CD14-positive monocyte (primary cell): Measurements from ENCODE around the gene TRAPPC3. TPM values are rescaled to one million over a fixed set of nuclear protein-coding genes. Genes with fewer than 3 reads are reported as not detected.
A peak's percentile ranks its signal among the peaks of the same experiment; 100 is the strongest.

Experiments
- DNase-seq, 3 donors: peaks; one replicate each; pipeline ENCODE4 v3.0.0-alpha.2; 2011 to 2022
- H2AFZ ChIP-seq: 2 replicates; pipeline ENCODE4 v1.6.0; 2012; ENCODE audit warnings: mild to moderate bottlenecking, low read depth, low read length, inconsistent platforms; ENCODE audit not compliant: insufficient read depth, poor library complexity, severe bottlenecking
- H3K27ac ChIP-seq, 2 donors: 1 replicate in 1 of 2; 2 replicates in 1 of 2; pipeline ENCODE4 v1.5.1; 2012 to 2013; ENCODE audit warnings: low read length in 2 of 2, control low read depth in 1 of 2, inconsistent platforms in 1 of 2, low read depth in 1 of 2, mild to moderate bottlenecking in 1 of 2
- H3K27me3 ChIP-seq, 2 donors: one replicate each; pipeline versions ENCODE4 v1.6.0 to v1.6.1; 2011 to 2013; ENCODE audit warnings: low read length in 2 of 2; ENCODE audit not compliant: control insufficient read depth in 2 of 2, insufficient read depth in 2 of 2
- H3K36me3 ChIP-seq, 2 donors: replicated peaks in 1 of 2; 1 replicate in 1 of 2; 2 replicates in 1 of 2; pipeline versions ENCODE4 v1.5.1 to v1.6.1; 2012 to 2013; ENCODE audit warnings: low read length in 2 of 2, control low read depth in 1 of 2, inconsistent platforms in 1 of 2, mild to moderate bottlenecking in 1 of 2; ENCODE audit not compliant: insufficient read depth in 2 of 2, control insufficient read depth in 1 of 2
- H3K4me1 ChIP-seq, 2 donors: 1 replicate in 1 of 2; 2 replicates in 1 of 2; pipeline versions ENCODE4 v1.5.1 to v1.6.1; 2012 to 2013; ENCODE audit warnings: low read length in 2 of 2, control low read depth in 1 of 2, inconsistent platforms in 1 of 2, mild to moderate bottlenecking in 1 of 2, moderate library complexity in 1 of 2; ENCODE audit not compliant: insufficient read depth in 2 of 2, control insufficient read depth in 1 of 2
- H3K4me2 ChIP-seq: replicated peaks from 2 replicates; pipeline ENCODE3; 2012; ENCODE audit warnings: low read length, moderate library complexity, mild to moderate bottlenecking; ENCODE audit not compliant: poor library complexity, severe bottlenecking; ENCODE audit errors: extremely low read depth
- H3K4me3 ChIP-seq, 3 experiments: fragments of 200-600 bp in 1 of 3; sonication (generic) in 1 of 3; replicated peaks in 1 of 3; 1 replicate in 2 of 3; 2 replicates in 1 of 3; pipeline ENCODE4 v1.5.1; 2011 to 2013; ENCODE audit warnings: low read length in 3 of 3, mild to moderate bottlenecking in 3 of 3, control low read depth in 2 of 3, low read depth in 2 of 3, inconsistent platforms in 1 of 3, moderate library complexity in 1 of 3
- H3K79me2 ChIP-seq: 2 replicates; pipeline ENCODE4 v1.6.0; 2012; ENCODE audit warnings: mild to moderate bottlenecking, control low read depth, inconsistent platforms, low read length, moderate library complexity; ENCODE audit not compliant: insufficient read depth
- H3K9ac ChIP-seq: 2 replicates; pipeline ENCODE4 v1.6.0; 2017; ENCODE audit warnings: low read length, mild to moderate bottlenecking; ENCODE audit not compliant: insufficient read depth, poor library complexity, severe bottlenecking
- H3K9me3 ChIP-seq, 2 donors: replicated peaks in 1 of 2; 1 replicate in 1 of 2; 2 replicates in 1 of 2; pipeline versions ENCODE4 v1.5.1 to v1.6.1; 2012 to 2013; ENCODE audit warnings: low read length in 2 of 2, control low read depth in 1 of 2; ENCODE audit not compliant: control insufficient read depth in 1 of 2, insufficient read depth in 1 of 2
- H4K20me1 ChIP-seq: 2 replicates; pipeline ENCODE4 v1.6.0; 2012; ENCODE audit warnings: mild to moderate bottlenecking, low read length, control low read depth, moderate library complexity; ENCODE audit not compliant: insufficient read depth
- H3K27ac Mint-ChIP-seq, 7 donors: one replicate each; pipeline ENCODE4 v1.8.0; 2020; ENCODE audit warnings: mild to moderate bottlenecking in 7 of 7, mixed read lengths in 7 of 7, moderate library complexity in 6 of 7, inconsistent platforms in 2 of 7
- H3K27me3 Mint-ChIP-seq, 3 donors: one replicate each; pipeline ENCODE4 v1.8.0; 2021 to 2022; ENCODE audit warnings: low read depth in 3 of 3, mild to moderate bottlenecking in 3 of 3, mixed read lengths in 3 of 3, moderate library complexity in 3 of 3, inconsistent platforms in 1 of 3
- H3K36me3 Mint-ChIP-seq, 2 donors: one replicate each; pipeline ENCODE4 v1.8.0; 2020; ENCODE audit warnings: mixed read lengths in 2 of 2, inconsistent platforms in 1 of 2, mild to moderate bottlenecking in 1 of 2
- H3K4me1 Mint-ChIP-seq: one replicate; pipeline ENCODE4 v1.8.0; 2020; ENCODE audit warnings: mild to moderate bottlenecking, mixed read lengths
- H3K4me3 Mint-ChIP-seq, 2 donors: one replicate each; pipeline ENCODE4 v1.8.0; 2020; ENCODE audit warnings: mild to moderate bottlenecking in 2 of 2, mixed read lengths in 2 of 2, moderate library complexity in 1 of 2
- H3K9me3 Mint-ChIP-seq, 7 donors: one replicate each; pipeline ENCODE4 v1.8.0; 2020 to 2022; ENCODE audit warnings: mixed read lengths in 7 of 7, mild to moderate bottlenecking in 6 of 7, moderate library complexity in 6 of 7, inconsistent platforms in 2 of 7
- WGBS: methylation state at CpG from one replicate; pipeline ENCODE4 v1.1.5; 2013; ENCODE audit warnings: missing lambda C conversion rate; ENCODE audit not compliant: insufficient coverage; 5-methylcytosine and 5-hydroxymethylcytosine counted together
- intact Hi-C, 2 donors: fragments of 100-400 bp; cut with micrococcal nuclease; formaldehyde crosslinking; loops; one replicate each; pipeline versions ENCODE4 v1.15.0 to v1.15.1; 2023
- polyA plus RNA-seq, 3 donors: library from polyadenylated mRNA; depleted of rRNA in 1 of 3; unstranded in 2 of 3; stranded (reverse) in 1 of 3; fragments of 300-500 nt in 2 of 3; fragments of >200 nt in 1 of 3; fragmentation: Illumina TruSeq in 2 of 3; gene quantifications; 1 replicate in 2 of 3; 2 replicates in 1 of 3; pipeline ENCODE4 v1.2.3, GENCODE V29; 2012 to 2021
- TF ChIP-seq, protein P1 (sequence below): fragments of 200-600 bp; IDR thresholded peaks from one replicate; pipeline ENCODE4 v1.8.0; 2022; ENCODE audit warnings: antibody characterized with exemption, mild to moderate bottlenecking

TRAPPC3 gene
- polyA plus RNA-seq, 3 donors: 61.1 to 136 (median 125) TPM

DNA sequence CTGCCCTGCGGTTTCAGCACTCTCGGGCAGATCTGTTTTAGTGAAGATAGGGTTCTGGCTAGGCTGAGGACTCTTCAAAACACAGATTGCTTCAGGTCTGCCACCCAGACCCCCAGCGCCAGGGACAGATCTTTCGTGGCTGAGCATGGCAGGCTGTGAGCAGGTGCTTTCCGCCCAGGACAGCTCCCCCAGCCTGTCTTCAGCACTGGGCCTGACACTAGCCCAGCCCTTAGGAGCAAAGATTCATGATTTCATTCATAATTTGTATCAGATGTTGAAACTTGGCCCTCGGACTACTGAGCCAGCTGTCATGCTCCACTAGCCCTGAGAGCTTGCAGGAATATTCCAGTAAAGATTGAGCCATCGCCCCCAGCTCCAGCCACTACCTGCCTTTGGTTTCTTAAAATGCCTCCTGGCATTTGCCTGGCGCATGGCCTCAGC is 54.6 kb downstream of the TRAPPC3 start:
- Histone ChIP-seq H3K9ac (no peak overlapping the region), H3K27ac (peak overlapping the region; percentile 29 to 90), H3K79me2 (peaks cover 36% of the 10 kb centered on the region), H3K4me1 (peaks cover 47% of the 10 kb centered on the region in 2 donors), H3K4me3 (no peak overlapping the region), H3K4me2 (no peak overlapping the region), H3K9me3 (no peaks in the 10 kb centered on the region), H4K20me1 (peaks cover 21% of the 10 kb centered on the region), H3K27me3 (no peaks in the 10 kb centered on the region), H3K36me3 (peaks cover 44 to 61% of the 10 kb centered on the region in 2 donors), H2AFZ (no peak overlapping the region)
- no peak for DNase-seq
- H3K36me3 Mint-ChIP-seq: peaks cover 43 to 60% of the 10 kb centered on the region in 2 donors
- peak overlapping the region; percentile 21 to 89 (median 62) for H3K27ac Mint-ChIP-seq
- peaks cover 0 to 3% (median 0%) of the 10 kb centered on the region in 3 donors for H3K27me3 Mint-ChIP-seq
- peaks cover 0 to 2% (median 0%) of the 10 kb centered on the region in 7 donors for H3K9me3 Mint-ChIP-seq
- H3K4me3 Mint-ChIP-seq: no peak overlapping the region
- TF ChIP-seq, protein P1, sequence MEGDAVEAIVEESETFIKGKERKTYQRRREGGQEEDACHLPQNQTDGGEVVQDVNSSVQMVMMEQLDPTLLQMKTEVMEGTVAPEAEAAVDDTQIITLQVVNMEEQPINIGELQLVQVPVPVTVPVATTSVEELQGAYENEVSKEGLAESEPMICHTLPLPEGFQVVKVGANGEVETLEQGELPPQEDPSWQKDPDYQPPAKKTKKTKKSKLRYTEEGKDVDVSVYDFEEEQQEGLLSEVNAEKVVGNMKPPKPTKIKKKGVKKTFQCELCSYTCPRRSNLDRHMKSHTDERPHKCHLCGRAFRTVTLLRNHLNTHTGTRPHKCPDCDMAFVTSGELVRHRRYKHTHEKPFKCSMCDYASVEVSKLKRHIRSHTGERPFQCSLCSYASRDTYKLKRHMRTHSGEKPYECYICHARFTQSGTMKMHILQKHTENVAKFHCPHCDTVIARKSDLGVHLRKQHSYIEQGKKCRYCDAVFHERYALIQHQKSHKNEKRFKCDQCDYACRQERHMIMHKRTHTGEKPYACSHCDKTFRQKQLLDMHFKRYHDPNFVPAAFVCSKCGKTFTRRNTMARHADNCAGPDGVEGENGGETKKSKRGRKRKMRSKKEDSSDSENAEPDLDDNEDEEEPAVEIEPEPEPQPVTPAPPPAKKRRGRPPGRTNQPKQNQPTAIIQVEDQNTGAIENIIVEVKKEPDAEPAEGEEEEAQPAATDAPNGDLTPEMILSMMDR: no peak
- H3K4me1 Mint-ChIP-seq: peaks cover 43% of the 10 kb centered on the region
- intact Hi-C loops: loop anchor here in 1 of 2 donors (5.0 kb wide), 1 partner anchor 93 kb away; no protein-coding TSS in a partner anchor
- WGBS: 92% methylated on average over 7 of the region's 8 CpGs

DNA sequence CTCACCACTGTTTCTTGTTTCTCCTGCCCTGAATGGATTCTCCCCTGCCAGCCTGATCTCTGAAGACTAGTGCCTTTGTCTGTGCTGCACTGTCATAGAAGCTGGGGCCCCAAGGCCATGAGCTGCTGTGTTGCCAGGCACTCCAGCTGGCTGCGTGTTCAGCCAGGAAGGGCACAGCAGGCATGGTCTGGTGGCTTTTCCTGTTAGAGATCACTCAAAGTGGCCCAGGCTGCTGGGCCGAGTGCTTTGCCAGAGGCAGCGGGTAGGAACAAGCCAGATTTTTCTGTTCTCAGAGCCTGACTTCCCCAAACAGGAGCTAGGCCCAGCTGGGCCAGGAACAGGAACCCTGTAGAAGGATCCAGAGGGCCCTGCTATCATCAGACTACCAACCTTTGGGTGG is 55.4 kb downstream of the TRAPPC3 start:
- Histone ChIP-seq H3K9ac (no peak overlapping the region), H3K36me3 (peaks cover 44 to 61% of the 10 kb centered on the region in 2 donors), H3K27me3 (no peaks in the 10 kb centered on the region), H4K20me1 (peaks cover 21% of the 10 kb centered on the region), H3K9me3 (no peaks in the 10 kb centered on the region), H3K4me1 (peaks cover 48 to 52% of the 10 kb centered on the region in 2 donors), H2AFZ (no peak overlapping the region), H3K4me3 (no peak overlapping the region), H3K79me2 (peaks cover 43% of the 10 kb centered on the region), H3K27ac (peak overlapping the region; percentile 18 to 90), H3K4me2 (no peak overlapping the region)
- H3K4me1 Mint-ChIP-seq: peaks cover 48% of the 10 kb centered on the region
- H3K4me3 Mint-ChIP-seq: no peak overlapping the region
- no peak for DNase-seq
- peaks cover 43 to 60% of the 10 kb centered on the region in 2 donors for H3K36me3 Mint-ChIP-seq
- peaks cover 0 to 2% (median 0%) of the 10 kb centered on the region in 7 donors for H3K9me3 Mint-ChIP-seq
- peak overlapping the region in 5 of 7 donors; percentile 58 to 85 (median 81) for H3K27ac Mint-ChIP-seq
- intact Hi-C loops: no loop called here
- WGBS: 48% methylated on average over 3 of the region's 3 CpGs
- peaks cover 0 to 4% (median 0%) of the 10 kb centered on the region in 3 donors for H3K27me3 Mint-ChIP-seq
- TF ChIP-seq, protein P1: no peak
